OCI-LY3 (cell line): ENCODE data around the gene GK.

Source experiments
- H2AFZ ChIP-seq: fragments of 200-600, 300-600 bp; shearing (Covaris generic); 2 replicates; pipeline ENCODE4 v1.6.0; 2014; ENCODE audit warnings: antibody characterized with exemption, low read depth, low read length
- H3K27ac ChIP-seq: fragments of 200-600, 300-600 bp; sonication (generic); 2 replicates; pipeline ENCODE4 v1.5.1; 2014; ENCODE audit warnings: mild to moderate bottlenecking, low read length, moderate library complexity, mixed read lengths
- H3K27me3 ChIP-seq: fragments of 200-600, 300-600 bp; sonication (generic); 2 replicates; pipeline ENCODE4 v1.6.1; 2014; ENCODE audit warnings: low read depth, low read length, mixed read lengths
- H3K36me3 ChIP-seq: fragments of 200-600, 300-600 bp; sonication (generic); replicated peaks from 2 replicates; pipeline ENCODE3; 2014; ENCODE audit warnings: low read depth, low read length, mixed read lengths
- H3K4me1 ChIP-seq: fragments of 300-600, 200-600 bp; sonication (generic); 2 replicates; pipeline ENCODE4 v1.6.1; 2014; ENCODE audit warnings: low read length, mixed read lengths
- H3K4me2 ChIP-seq: fragments of 200-600, 300-600 bp; sonication (generic); 2 replicates; pipeline ENCODE4 v1.6.1; 2014; ENCODE audit warnings: low read length, mixed read lengths
- H3K4me3 ChIP-seq: fragments of 300-600, 200-600 bp; sonication (generic); 2 replicates; pipeline ENCODE4 v1.5.1; 2014; ENCODE audit warnings: antibody characterized with exemption, mild to moderate bottlenecking, low read length, moderate library complexity
- H3K79me2 ChIP-seq: fragments of 300-600, 200-600 bp; shearing (Covaris generic); 2 replicates; pipeline ENCODE4 v1.6.1; 2014; ENCODE audit warnings: mild to moderate bottlenecking, low read length, mixed read lengths
- H3K9ac ChIP-seq: fragments of 300-600, 200-600 bp; shearing (Covaris generic); 2 replicates; pipeline ENCODE4 v1.6.0; 2014; ENCODE audit warnings: mild to moderate bottlenecking, low read length, moderate library complexity
- H3K9me3 ChIP-seq: fragments of 200-600, 300-600 bp; shearing (Covaris generic); 2 replicates; pipeline ENCODE4 v1.6.1; 2014; ENCODE audit warnings: low read length, mixed read lengths; ENCODE audit not compliant: insufficient read depth
- H4K20me1 ChIP-seq: fragments of 200-600, 300-600 bp; sonication (generic); 2 replicates; pipeline ENCODE4 v1.6.1; 2016; ENCODE audit warnings: low read length, mixed read lengths; ENCODE audit not compliant: insufficient read depth
- EZH2phosphoT487 ChIP-seq: fragments of 200-600 bp; shearing (Covaris generic); IDR thresholded peaks from 2 replicates; pipeline ENCODE4 v1.6.1; 2018; ENCODE audit warnings: antibody characterized with exemption, mixed run types, low read depth
- TF ChIP-seq, protein P1 (sequence below): fragments of 200-600, 300-600 bp; sonication (generic); IDR thresholded peaks from 2 replicates; pipeline ENCODE4 v1.5.1; 2014; ENCODE audit warnings: antibody characterized with exemption, low read length, low read depth

GK gene

DNA sequence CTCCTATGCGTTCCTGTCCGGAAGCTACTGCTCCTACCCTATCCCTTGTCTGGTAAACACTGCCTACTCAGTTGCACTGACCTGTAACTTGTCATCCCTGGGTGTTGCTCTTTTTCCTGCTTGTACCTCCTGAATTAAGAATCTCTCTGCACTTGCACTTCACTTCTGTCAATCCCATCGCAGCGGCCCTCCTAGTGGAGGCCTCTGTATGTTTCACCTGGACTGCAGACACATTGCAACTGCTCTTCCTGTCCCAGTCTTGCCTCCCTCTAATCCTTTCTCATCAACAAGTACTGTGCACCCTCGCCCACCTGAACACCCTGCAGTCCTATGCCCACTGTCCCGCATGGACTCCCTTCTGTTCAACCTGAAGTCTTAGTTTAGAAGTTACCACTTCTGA lies 8.0 kb downstream of the GK start:
- Histone ChIP-seq H3K79me2 (peaks cover 27% of the 10 kb centered on the region), H3K4me3 (no peak overlapping the region), H3K9me3 (no peaks in the 10 kb centered on the region), H3K27ac (no peak overlapping the region), H3K4me1 (peaks cover 18% of the 10 kb centered on the region), H4K20me1 (0 out of 2 replicates have a peak, but pooled peaks cover 7% of the 10 kb centered on the region), H3K9ac (no peak overlapping the region), H2AFZ (no peak overlapping the region), H3K4me2 (no peak overlapping the region), H3K36me3 (peaks cover 6% of the 10 kb centered on the region), H3K27me3 (no peaks in the 10 kb centered on the region)
- no peak for TF ChIP-seq EZH2phosphoT487
- TF ChIP-seq, protein P1, sequence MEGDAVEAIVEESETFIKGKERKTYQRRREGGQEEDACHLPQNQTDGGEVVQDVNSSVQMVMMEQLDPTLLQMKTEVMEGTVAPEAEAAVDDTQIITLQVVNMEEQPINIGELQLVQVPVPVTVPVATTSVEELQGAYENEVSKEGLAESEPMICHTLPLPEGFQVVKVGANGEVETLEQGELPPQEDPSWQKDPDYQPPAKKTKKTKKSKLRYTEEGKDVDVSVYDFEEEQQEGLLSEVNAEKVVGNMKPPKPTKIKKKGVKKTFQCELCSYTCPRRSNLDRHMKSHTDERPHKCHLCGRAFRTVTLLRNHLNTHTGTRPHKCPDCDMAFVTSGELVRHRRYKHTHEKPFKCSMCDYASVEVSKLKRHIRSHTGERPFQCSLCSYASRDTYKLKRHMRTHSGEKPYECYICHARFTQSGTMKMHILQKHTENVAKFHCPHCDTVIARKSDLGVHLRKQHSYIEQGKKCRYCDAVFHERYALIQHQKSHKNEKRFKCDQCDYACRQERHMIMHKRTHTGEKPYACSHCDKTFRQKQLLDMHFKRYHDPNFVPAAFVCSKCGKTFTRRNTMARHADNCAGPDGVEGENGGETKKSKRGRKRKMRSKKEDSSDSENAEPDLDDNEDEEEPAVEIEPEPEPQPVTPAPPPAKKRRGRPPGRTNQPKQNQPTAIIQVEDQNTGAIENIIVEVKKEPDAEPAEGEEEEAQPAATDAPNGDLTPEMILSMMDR = no peak

DNA sequence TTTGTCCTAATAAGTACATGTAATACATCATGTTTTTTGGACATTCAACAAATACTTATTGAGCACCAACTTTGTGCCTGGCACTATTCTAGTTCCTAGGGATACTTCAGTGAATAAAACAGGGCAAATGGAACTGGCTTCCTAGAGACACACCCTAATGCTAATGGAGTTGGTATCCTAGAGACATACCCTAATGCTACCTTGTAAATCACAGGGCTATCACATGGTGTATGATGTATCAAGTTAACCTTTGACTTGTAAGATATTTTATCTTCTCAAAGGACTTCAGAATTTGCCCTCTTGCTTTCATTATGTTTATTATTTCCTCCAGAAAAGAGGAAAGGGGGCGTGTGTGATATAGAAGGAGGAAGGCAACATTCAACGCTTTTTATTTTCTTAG lies 10.1 kb downstream of the GK start:
- Histone ChIP-seq H3K9ac (no peak overlapping the region), H3K4me1 (peaks cover 6% of the 10 kb centered on the region), H3K4me3 (no peak overlapping the region), H4K20me1 (0 out of 2 replicates have a peak, but pooled peaks cover 7% of the 10 kb centered on the region), H3K79me2 (peaks cover 19% of the 10 kb centered on the region), H3K9me3 (no peaks in the 10 kb centered on the region), H3K27me3 (no peaks in the 10 kb centered on the region), H3K4me2 (no peak overlapping the region), H3K36me3 (peaks cover 11% of the 10 kb centered on the region), H2AFZ (no peak overlapping the region), H3K27ac (no peak overlapping the region)
- no peak for TF ChIP-seq EZH2phosphoT487
- TF ChIP-seq, protein P1 = no peak

GRCh38 chrX:30665471-30665870 lies 12.2 kb downstream of the GK start:
- Histone ChIP-seq H4K20me1 (0 out of 2 replicates have a peak, but pooled peaks cover 7% of the 10 kb centered on the region), H3K36me3 (peaks cover 15% of the 10 kb centered on the region), H3K27me3 (no peaks in the 10 kb centered on the region)

GRCh38 chrX:30666094-30666493 lies 12.9 kb downstream of the GK start:
- Histone ChIP-seq H3K9me3 (no peaks in the 10 kb centered on the region), H3K9ac (no peak overlapping the region), H3K4me1 (no peaks in the 10 kb centered on the region), H3K36me3 (peaks cover 15% of the 10 kb centered on the region), H3K79me2 (peaks cover 6% of the 10 kb centered on the region; the same call in 1 of the 2 replicates), H3K4me2 (no peak overlapping the region), H4K20me1 (0 out of 2 replicates have a peak, but pooled peaks cover 7% of the 10 kb centered on the region), H3K27ac (no peak overlapping the region), H3K4me3 (no peak overlapping the region), H2AFZ (no peak overlapping the region), H3K27me3 (no peaks in the 10 kb centered on the region)
- TF ChIP-seq, protein P1 = no peak
- TF ChIP-seq EZH2phosphoT487 = no peak

More at GRCh38 chrX:30665471-30665870, 12.2 kb downstream of the GK start:
- H3K4me1 ChIP-seq = no peaks in the 10 kb centered on the region
- H3K79me2 ChIP-seq = peaks cover 7% of the 10 kb centered on the region
- no peaks in the 10 kb centered on the region for H3K9me3 ChIP-seq
- H3K4me2 ChIP-seq = no peak overlapping the region
- H2AFZ ChIP-seq = no peak overlapping the region
- no peak overlapping the region for H3K4me3 ChIP-seq
- TF ChIP-seq, protein P1 = no peak
- no peak for TF ChIP-seq EZH2phosphoT487
- H3K27ac ChIP-seq = no peak overlapping the region
- H3K9ac ChIP-seq = no peak overlapping the region
